Hepatocyte (in vitro differentiated cells): ENCODE results near the gene GRID2. TPM values are rescaled to one million over a fixed set of nuclear protein-coding genes. Genes with fewer than 3 reads are reported as not detected.

ENCODE experiments used
- DNase-seq: peaks from one replicate; pipeline ENCODE4 v3.0.0-alpha.2; 2016; ENCODE audit warnings: low spot score
- H2AFZ ChIP-seq: fragments of 200-600 bp; sonication (generic); 2 replicates; pipeline ENCODE4 v1.6.0; 2016; ENCODE audit warnings: antibody characterized with exemption, mild to moderate bottlenecking
- H3K27ac ChIP-seq: fragments of 200-600 bp; sonication (generic); 2 replicates; pipeline ENCODE4 v1.5.1; 2016; ENCODE audit warnings: mild to moderate bottlenecking
- H3K27me3 ChIP-seq: fragments of 200-600 bp; sonication (generic); 2 replicates; pipeline ENCODE4 v1.6.1; 2016
- H3K36me3 ChIP-seq: fragments of 200-600 bp; sonication (generic); replicated peaks from 2 replicates; pipeline ENCODE4 v1.5.1; 2016; ENCODE audit warnings: low read depth; ENCODE audit not compliant: insufficient read depth
- H3K4me1 ChIP-seq: fragments of 200-600 bp; sonication (generic); 2 replicates; pipeline ENCODE4 v1.5.1; 2016; ENCODE audit warnings: mild to moderate bottlenecking, moderate library complexity; ENCODE audit not compliant: insufficient read depth
- H3K4me2 ChIP-seq: fragments of 200-600 bp; sonication (generic); 2 replicates; pipeline ENCODE4 v1.6.0; 2016
- H3K4me3 ChIP-seq: fragments of 200-600 bp; sonication (generic); 2 replicates; pipeline ENCODE4 v1.5.1; 2016; ENCODE audit warnings: mild to moderate bottlenecking
- H3K79me2 ChIP-seq: fragments of 200-600 bp; sonication (generic); 2 replicates; pipeline ENCODE4 v1.6.0; 2017; ENCODE audit warnings: mild to moderate bottlenecking
- H3K9me2 ChIP-seq: fragments of 200-600 bp; sonication (generic); replicated peaks from 2 replicates; pipeline ENCODE4 v1.6.0; 2017; ENCODE audit warnings: mild to moderate bottlenecking; ENCODE audit not compliant: insufficient read depth
- H3K9me3 ChIP-seq: fragments of 200-600 bp; sonication (generic); 2 replicates; pipeline ENCODE4 v1.5.1; 2016; ENCODE audit warnings: low read depth, mild to moderate bottlenecking
- H4K20me1 ChIP-seq: fragments of 200-600 bp; sonication (generic); 2 replicates; pipeline ENCODE4 v1.6.0; 2016; ENCODE audit warnings: mild to moderate bottlenecking; ENCODE audit not compliant: insufficient read depth, poor library complexity, severe bottlenecking
- CTCF ChIP-seq: fragments of 200-600 bp; sonication (generic); IDR thresholded peaks from 2 replicates; pipeline ENCODE4 v1.5.1; 2016; ENCODE audit warnings: antibody characterized with exemption, mild to moderate bottlenecking; ENCODE audit not compliant: poor library complexity
- EZH2 ChIP-seq: fragments of 200-600 bp; sonication (generic); IDR thresholded peaks from 2 replicates; pipeline ENCODE4 v1.6.1; 2016; ENCODE audit warnings: antibody characterized with exemption, mild to moderate bottlenecking, borderline replicate concordance
- EZH2phosphoT487 ChIP-seq: fragments of 200-600 bp; sonication (generic); IDR thresholded peaks from one replicate; pipeline ENCODE4 v1.6.1; 2018; ENCODE audit warnings: antibody characterized with exemption, mild to moderate bottlenecking, low read depth, moderate library complexity; ENCODE audit not compliant: unreplicated experiment, severe bottlenecking
- WGBS: methylation state at CpG from one replicate; pipeline ENCODE4 v1.1.6; 2016; ENCODE audit warnings: low lambda C conversion rate; ENCODE audit errors: missing lambda C conversion rate; 5-methylcytosine and 5-hydroxymethylcytosine counted together
- polyA plus RNA-seq: library from polyadenylated mRNA; unstranded; fragments of >200 nt; fragmentation: Nextera tagmentation; extraction: Ambion mirVana; gene quantifications from 2 replicates; pipeline ENCODE4 v1.2.1, GENCODE V29; 2016
- total RNA-seq: library from RNA; depleted of rRNA; stranded (reverse); fragments of >200 nt; gene quantifications from 2 replicates; pipeline ENCODE4 v1.2.3, GENCODE V29; 2014

Gene GRID2
- total and polyA plus RNA-seq, 2 experiments from 2014 or later, result 0.53 to 3.5 TPM

GRCh38 chr4:92262371-92262770 lies 41.4 kb upstream of the GRID2 start:
- H3K9me2 ChIP-seq, result no peaks in the 10 kb centered on the region
- H3K9me3 ChIP-seq, result no peaks in the 10 kb centered on the region
- DNase-seq, result no peak
- H3K27me3 ChIP-seq, result no peaks in the 10 kb centered on the region
- no peak overlapping the region for H3K4me2 ChIP-seq
- TF ChIP-seq CTCF (no peak), EZH2phosphoT487 (no peak), EZH2 (no peak)
- no peak overlapping the region for H3K4me3 ChIP-seq
- 87% methylated on average over 2 of the region's 2 CpGs for WGBS
- no peaks in the 10 kb centered on the region for H3K36me3 ChIP-seq
- H3K27ac ChIP-seq, result no peak overlapping the region
- no peak overlapping the region for H2AFZ ChIP-seq
- no peaks in the 10 kb centered on the region for H3K79me2 ChIP-seq
- no peaks in the 10 kb centered on the region for H3K4me1 ChIP-seq
- H4K20me1 ChIP-seq, result no peaks in the 10 kb centered on the region

GRCh38 chr4:92263010-92263409 lies 40.8 kb upstream of the GRID2 start:
- no peak overlapping the region for H3K4me3 ChIP-seq
- H3K9me3 ChIP-seq, result no peaks in the 10 kb centered on the region
- no peaks in the 10 kb centered on the region for H3K36me3 ChIP-seq
- WGBS, result 93% methylated on average over 2 of the region's 2 CpGs
- no peaks in the 10 kb centered on the region for H4K20me1 ChIP-seq
- H2AFZ ChIP-seq, result no peak overlapping the region
- H3K4me1 ChIP-seq, result no peaks in the 10 kb centered on the region
- no peaks in the 10 kb centered on the region for H3K79me2 ChIP-seq
- no peaks in the 10 kb centered on the region for H3K27me3 ChIP-seq
- DNase-seq, result no peak
- no peaks in the 10 kb centered on the region for H3K9me2 ChIP-seq
- TF ChIP-seq EZH2 (no peak), EZH2phosphoT487 (no peak), CTCF (no peak)
- H3K27ac ChIP-seq, result no peak overlapping the region
- H3K4me2 ChIP-seq, result no peak overlapping the region

DNA sequence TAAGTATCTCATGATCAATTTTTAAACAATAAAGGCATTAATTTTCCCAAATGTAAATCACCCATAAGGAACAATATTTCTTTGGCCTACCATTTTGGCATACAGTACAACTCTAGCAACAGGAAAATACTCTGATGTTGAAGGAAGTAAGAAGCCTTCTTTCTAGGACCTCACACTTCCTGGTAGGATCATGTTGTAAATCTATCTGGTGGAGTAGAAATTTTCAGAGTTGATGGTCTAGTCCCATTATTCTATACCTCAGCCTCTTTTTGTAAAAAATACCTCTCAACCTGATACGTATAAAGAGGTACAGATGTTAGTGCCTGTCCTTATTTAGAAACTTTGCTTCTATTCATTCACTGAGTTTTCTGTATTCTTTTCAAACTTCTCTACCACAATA lies 40.2 kb upstream of the GRID2 start:
- no peaks in the 10 kb centered on the region for H3K27me3 ChIP-seq
- no peaks in the 10 kb centered on the region for H3K9me3 ChIP-seq
- H2AFZ ChIP-seq, result no peak overlapping the region
- H3K27ac ChIP-seq, result no peak overlapping the region
- H3K4me2 ChIP-seq, result no peak overlapping the region
- DNase-seq, result no peak
- no peaks in the 10 kb centered on the region for H3K4me1 ChIP-seq
- WGBS, result 100% methylated on average over 1 of the region's 1 CpG
- H3K36me3 ChIP-seq, result no peaks in the 10 kb centered on the region
- no peaks in the 10 kb centered on the region for H3K9me2 ChIP-seq
- no peaks in the 10 kb centered on the region for H4K20me1 ChIP-seq
- no peaks in the 10 kb centered on the region for H3K79me2 ChIP-seq
- H3K4me3 ChIP-seq, result no peak overlapping the region
- TF ChIP-seq CTCF, result no peak
- TF ChIP-seq EZH2, result no peak
- TF ChIP-seq EZH2phosphoT487, result no peak

- Histone ChIP-seq H3K9me3 (no peaks in the 10 kb centered on the region), H2AFZ (no peak overlapping the region), H3K27ac (no peak overlapping the region), H4K20me1 (no peaks in the 10 kb centered on the region), H3K9me2 (no peaks in the 10 kb centered on the region), H3K36me3 (no peaks in the 10 kb centered on the region), H3K4me3 (no peak overlapping the region), H3K4me2 (no peak overlapping the region), H3K79me2 (no peaks in the 10 kb centered on the region), H3K4me1 (no peaks in the 10 kb centered on the region), H3K27me3 (no peaks in the 10 kb centered on the region)
- TF ChIP-seq CTCF, result no peak
- no peak for TF ChIP-seq EZH2phosphoT487
- no peak for TF ChIP-seq EZH2
- WGBS, result 83% methylated on average over 3 of the region's 3 CpGs
- no peak for DNase-seq
These were observed 39.6 kb upstream of the GRID2 start for GRCh38 chr4:92264163-92264562.
